Stimulated activated CD8-positive, alpha-beta memory T cell treated with anti-CD3 and anti-CD28 coated beads, Interleukin-4, amount 100 ng/mL, for 24 hours (primary cell): Measurements from ENCODE around the gene NPAS3.

Experiments
- DNase-seq: peaks from one replicate; pipeline ENCODE4 v3.0.0-alpha.2; 2020; ENCODE audit warnings: low read depth

The NPAS3 gene

DNA sequence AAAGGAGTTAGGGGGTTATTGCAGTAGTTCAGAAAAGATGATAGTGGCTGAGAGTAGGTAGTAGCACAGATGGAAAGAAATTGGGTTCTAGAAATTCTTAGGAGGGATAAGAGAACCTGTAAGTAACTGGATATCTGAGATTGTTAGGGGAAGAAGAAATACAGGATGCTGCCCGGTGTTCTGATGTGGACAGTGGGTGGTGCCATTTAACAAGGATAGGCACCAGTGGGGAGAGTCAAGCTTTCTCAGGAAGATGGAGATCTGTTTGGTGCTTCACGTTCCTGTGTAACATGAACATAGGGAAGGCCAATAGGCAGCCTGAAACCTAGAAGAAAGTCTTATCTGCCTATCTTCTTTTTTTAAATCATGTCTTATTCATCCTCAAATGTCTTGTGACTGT is 245.9 kb downstream of the NPAS3 start:
- no peak for DNase-seq

DNA sequence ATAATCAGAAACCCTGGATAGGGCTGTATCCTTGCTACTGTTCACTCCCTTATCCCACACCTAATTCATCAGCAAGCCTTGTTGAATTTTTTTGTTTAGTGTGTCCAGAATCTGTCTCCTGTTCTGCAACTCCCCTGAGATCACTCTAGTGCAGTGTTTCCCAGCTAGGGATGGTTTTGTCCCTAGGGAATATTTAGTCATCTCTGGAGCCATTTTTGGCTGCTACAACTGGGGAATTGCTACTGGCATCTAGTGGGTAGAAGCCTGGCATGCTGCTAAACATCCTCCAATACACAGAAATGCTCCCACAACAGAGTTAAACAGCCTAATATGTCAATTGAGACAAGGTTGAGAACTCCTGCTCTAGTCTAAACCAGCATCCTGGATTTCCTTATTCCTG is 248.0 kb downstream of the NPAS3 start:
- no peak for DNase-seq

DNA sequence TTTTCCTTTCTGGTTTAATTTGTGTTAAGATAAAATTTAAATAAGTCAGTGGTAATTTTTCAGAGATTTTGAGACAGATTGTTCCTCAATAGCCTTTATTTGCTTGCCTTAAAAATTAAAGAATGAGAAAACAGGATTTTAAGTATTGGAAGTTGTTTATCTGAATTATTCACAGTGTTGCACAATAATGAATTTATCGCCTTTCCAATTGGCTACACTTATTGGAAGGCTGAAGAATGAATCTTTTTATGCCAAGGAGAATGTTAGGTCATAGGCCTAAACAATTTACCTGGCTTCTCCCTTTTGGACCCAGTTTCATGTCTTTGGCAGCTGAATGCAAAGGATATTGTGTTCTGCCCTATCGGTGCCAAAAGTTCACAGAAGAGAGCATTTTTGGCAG is 250.2 kb downstream of the NPAS3 start:
- DNase-seq = no peak

DNA sequence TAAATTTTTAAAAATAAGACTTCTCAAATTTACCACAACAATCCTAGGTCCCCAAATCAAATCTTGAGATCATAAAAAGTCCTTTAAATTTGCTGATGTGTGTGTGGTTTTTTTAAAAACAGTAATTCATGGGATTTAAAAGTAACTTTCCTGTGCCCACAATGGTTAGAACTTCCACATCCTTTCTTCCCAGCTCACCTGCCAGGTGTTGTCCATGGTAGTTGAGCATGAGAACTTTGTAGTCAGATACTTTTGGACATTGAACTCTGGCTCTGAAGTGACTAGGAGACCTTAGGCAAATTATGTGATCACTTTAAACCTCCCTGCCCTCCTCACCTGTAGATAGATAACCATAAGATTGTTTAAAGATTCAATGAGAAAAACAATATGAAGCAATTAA is 253.2 kb downstream of the NPAS3 start:
- no peak for DNase-seq

DNA sequence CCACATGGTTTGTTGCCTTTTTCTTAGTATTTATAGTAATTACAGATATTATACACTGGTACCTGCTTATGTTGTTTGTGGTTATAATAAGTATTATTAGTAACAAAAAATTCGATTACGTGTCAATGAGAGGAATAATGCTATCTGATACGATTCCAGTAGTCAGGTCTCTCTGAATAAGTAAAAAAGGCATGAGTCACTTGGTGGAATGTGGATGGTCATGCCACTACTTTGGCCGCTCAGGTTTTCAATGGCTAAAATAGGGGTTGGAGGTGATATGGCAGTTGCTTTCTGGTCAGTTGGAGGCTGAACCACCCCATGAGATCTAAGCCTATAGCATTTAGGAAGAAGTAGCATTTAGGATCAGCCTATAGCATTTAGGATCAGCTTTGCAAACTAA is 255.9 kb downstream of the NPAS3 start:
- DNase-seq = no peak

DNA sequence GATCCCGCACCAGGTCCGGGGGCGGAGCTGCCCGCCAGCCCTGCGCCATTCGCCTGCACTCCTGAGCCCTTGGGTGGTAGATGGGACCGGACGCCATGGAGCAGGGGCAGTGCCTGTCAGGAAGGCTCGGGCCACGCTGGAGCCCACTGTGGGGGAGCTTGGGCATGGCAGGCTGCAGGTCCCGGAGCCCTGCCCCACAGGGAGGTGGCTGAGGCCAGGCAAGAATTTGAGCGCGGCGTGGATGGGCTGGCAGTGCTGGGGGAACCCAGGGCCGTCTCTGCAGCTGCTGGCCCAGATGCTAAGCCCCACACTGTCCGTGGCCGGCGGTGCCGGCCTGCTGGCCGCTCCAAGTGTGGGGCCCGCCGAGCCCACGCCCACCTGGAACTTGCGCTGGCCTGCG is 260.0 kb downstream of the NPAS3 start:
- no peak for DNase-seq

DNA sequence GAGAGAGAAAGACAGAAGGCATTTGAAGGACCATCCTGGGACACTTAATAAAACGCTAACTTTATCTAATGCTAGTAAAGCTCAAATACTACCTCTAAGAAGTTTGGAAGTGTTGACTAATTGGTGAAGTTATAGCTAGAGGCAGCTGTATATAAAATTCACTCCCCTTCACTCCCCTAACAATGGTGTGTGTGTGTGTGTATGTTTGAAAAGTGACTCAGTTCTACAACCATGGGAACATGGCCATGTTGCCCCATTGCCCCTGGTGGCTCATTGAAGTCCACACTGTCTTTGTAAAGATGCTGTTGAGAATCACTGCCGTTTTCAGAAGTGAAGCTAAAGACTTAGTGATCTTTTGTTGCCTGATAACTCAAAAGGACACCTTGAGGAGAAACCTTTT is 262.4 kb downstream of the NPAS3 start:
- no peak for DNase-seq

DNA sequence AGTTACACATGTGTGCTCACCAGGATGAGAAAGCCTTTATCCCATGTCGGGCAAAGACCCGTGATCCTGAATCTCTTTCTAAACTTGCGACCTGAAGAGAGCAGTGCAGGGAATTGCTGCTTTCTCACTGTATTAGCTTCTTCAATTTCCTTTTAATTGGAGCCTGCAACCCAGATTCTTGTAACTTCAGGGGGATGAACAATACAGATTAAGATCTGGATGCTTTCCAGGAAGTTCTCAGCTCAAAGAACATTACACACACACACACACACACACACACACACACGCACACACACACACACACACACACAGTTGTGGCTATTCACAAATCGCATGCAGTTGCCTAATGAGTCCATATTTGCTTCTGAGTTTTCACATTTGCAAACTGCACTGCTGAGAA is 268.3 kb downstream of the NPAS3 start:
- DNase-seq = no peak

DNA sequence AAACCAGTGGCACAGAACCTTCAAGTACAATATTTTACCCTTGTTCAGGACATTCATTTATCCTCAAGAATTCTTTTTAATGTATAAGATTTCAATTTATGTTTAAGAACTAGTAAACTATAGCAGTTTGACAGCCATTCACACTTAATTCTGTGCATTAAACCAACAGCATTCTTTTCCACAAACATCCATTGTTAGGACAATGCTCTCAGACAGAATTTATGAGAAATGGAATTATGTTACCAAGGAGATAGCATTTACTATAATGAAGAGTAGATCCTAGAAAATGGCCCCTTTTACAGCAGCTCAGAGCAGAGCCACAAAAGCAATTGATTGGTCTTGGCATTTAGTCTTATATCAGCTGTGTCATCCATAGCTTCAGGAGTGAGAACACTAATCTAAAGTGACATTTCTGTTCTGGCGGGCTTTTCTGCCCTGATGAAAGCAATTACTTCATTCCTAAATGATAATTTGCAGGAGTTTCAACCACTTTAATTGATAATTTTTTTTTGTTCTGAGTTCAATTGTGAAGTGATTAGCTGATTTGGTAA is 268.9 kb downstream of the NPAS3 start:
- DNase-seq = no peak

DNA sequence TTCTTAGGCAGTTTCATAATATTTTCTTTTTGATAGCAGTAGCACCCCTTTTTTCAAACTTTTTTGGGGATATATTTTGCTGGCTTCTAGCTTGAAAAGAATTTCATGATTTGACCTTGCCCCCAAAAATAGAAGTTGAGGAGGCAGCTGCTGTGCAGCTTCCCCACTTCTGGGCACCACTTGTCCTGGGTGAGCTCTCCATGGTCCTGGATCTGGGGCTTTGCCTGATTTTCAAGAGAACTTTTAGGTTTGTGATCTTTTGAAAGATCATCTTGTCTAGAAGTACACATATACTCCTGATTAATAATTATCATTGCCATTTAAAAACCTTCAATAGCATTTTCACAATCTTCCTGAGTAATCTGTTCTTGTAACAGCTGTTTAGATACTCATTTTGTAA is 271.6 kb downstream of the NPAS3 start:
- DNase-seq = no peak

DNA sequence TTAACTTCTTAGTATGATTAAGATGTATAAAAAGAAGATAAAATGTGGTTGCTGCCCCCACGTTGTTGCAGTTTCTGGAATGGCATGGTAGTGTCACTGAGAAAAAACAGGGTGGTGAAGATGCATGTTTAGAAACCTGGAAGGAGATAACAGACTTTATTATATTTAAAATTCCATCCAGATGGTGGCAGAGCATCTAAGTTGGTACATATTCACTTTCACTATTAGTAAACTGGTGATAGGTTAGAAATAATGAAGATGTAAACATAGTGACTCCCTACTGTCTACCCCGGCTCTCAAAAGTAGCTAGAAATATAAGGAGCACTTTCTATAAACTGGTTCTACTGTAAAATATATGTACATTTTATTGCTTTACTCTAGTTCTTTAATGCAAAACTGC is 279.3 kb downstream of the NPAS3 start:
- no peak for DNase-seq

DNA sequence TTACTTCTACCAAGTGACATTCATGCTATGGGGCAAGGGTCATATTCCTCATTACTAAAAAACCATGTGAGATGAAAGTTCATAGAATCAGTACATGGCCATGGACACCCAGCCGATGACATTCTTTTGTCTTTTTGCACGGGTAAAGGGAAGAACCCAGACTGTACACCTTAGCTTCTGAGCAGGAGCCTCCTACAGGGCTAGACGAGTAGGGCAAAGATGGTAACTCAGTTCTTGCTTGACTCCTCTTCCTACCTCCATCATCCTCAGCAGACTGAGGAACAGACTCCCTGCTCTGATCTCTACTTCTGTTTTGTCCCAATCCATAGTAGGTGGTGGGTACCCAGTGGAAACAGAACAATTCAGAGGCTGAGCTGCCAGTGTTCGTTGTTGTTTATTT is 281.3 kb downstream of the NPAS3 start:
- no peak for DNase-seq

DNA sequence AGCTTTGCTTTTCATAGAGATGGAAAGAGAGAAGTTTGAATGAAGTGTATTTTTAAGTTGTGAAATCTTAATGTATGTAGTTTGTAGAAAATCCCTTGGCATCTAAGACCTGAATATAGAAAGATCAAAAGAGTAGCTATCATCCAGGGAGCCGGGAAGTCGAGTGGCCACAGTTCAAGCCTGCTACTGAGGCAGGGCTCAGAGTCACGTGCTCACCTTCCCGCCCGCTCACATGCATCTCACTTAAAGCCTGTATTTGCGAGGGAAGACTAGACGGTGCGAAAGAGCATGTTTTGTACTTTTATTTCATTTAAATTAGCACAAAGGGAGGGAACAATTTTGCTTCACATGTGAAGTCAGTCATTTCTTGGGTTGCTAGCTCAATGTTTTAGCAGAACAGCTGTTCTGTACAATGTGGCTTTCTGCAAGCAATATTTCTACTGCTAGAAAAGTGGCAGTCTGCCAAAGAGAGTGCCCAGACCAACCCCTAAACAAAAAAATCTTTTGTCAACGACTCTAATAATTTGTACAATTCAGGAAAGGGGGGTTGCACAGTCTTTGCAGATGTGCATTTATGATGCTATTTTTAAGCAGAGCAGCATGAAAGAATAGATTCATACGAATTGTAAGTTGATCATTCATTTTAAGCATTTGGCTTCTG is 290.7 kb downstream of the NPAS3 start:
- no peak for DNase-seq

DNA sequence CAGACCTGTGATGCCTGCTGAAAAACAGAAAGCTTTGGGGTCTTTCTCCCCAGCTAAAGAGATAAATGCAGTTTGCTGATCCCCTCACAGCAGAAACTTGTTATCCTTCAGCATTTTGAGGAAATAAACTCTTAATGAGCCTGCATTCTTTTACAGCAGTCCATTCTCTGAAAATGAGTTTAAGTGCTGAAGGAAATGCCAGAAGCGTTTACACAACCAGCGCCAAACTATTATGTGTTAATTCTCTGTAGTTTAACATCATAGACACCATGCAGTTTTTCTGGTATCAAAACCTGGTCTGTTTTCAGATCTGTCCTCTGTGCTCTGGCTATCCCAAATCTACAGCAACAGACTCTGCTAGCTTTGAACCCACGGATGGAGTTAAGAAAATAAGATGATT is 291.3 kb downstream of the NPAS3 start:
- DNase-seq = no peak

DNA sequence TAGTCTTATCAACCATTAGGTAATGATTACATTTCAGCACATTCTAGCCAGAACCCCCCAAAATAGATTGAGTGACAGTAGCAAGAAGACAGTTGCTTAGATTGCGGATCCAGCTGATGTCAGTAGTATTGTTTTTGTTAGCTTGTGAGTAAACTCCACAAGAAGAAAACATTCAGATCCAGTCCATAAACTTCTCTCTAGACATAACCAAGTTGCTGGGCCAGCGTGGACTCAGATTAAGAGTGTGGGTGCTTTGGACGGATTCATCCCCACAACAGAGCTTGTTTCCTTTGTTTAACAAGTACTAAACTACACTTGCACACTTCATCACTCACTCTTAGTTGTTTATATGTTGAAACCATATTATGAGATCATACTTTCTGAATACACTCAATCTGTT is 293.4 kb downstream of the NPAS3 start:
- no peak for DNase-seq

DNA sequence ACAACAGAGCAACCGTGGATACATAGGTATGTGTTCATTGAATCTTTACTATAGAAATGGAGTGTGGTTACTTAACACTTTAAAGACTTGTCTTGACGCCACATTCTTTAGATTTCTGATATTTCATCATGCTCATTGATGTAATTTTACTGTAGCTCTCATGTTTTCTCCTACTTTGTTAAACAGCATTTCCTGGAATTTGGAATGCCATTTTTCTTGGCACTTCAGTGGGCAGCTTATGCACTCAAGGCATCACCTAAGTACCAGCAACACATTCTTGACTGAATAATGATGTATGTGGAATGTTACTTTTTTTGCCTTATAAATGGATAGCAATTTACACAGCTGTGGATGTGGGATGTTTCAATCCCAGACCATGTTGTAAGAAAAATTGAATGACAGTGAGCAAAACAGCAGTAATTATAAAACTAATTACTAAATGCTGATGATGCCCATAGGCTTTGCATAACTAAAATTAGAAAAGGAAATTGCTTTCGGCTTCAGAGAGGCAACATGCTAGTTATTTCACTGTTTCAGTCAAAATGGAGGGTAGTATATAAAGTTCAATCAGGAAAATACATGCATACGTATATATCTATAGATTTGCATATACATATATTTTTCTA is 298.5 kb downstream of the NPAS3 start:
- no peak for DNase-seq

DNA sequence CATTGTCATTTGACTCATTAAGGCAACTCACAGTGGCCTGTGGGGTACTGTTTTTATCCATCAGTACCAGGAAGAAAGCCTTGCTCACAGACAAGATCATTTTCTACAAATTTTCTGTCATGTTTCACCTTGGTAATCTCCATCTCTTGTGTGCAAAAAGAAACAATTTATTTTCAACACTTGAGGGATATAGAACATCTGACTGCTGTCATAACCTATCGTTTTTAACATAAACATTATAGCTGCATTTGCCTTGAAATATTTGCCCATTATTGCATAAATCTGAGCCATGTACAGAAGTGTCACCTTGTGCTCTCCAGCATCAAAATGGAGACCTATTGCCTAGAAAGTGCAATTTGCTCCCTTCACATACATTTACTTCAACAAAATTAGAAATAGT is 300.8 kb downstream of the NPAS3 start:
- no peak for DNase-seq

DNA sequence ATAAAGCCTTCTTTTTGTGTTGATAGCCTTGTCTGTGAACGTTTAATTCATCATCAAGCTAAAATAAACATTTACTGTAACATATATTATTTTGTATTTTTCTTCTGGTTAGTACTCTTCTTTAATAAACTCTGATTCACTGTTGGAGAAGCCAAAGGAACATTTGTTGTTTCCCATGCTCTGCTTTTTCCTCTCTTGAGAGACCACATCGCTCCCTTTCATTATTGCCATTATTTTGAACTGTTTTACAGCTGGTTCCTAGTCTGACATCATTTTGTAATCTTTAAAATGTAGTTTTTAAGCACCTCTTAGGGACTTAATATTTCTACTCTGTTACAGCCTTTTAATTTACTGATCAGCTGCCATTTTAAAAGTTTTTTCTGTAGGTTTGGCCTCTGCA is 301.8 kb downstream of the NPAS3 start:
- DNase-seq = no peak

DNA sequence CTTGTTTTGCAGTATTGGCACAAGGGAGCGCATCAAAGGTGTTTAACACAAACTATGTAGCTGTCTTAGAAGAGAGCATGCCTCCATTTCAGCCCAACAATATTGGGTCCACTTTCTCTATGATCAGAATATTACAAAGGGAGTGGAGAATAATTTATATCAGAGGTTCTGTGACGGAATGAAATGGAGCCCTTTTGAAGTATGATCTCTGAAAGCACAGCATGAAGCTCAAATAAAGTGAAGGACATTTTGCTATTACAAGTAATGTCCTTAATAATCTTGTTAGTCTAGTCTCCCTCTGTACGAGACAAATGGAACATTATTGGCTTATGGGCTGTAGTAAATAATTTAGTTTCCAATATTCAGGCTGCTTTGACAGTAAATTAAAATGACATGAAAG is 302.7 kb downstream of the NPAS3 start:
- no peak for DNase-seq

DNA sequence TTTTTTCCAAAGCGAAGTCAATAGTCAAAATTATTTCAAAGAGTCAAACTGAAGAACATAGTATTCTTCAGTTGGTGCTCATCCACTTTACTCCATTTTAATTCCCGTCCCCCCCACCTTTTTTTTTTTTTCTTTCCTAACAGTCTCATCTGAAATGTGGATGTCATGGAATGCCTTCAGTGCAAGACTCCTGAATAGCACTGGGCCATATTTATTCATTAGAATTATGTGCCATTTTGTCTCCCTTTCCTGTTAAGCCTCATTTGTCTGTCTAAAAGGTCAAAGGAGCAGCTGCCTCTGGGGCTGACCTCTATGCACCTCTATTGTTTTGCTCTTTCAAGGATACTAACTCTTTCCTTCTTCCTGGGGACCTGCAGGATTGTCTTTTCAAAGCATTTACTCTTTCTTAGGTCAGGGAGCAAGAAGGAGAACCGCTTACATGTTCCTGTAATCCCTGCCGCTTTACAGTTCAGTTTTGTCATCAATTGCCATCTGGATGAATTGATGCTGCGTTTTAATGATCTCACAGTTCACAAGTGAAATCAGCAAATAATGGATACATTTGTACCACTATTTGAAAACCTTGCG is 310.6 kb downstream of the NPAS3 start:
- DNase-seq = no peak

DNA sequence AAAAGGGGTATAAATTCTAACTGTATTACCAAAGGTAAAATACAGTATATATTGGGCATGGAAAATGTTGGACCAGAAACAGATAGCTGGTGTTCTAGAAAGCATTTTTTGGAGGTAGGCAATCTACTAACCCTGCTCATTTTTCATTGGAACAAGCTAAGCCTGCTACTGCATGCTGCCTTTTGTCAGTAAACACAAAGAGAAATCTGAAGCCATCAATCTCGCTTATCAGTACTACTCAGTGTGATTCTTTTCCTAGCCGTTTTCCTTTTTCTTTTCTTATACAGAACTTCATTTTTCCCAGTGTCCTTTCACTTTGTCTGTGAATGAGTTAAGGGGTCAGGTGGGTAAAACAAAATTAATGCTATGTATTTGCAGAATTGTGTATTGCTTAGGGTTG is 312.3 kb downstream of the NPAS3 start:
- DNase-seq = no peak

DNA sequence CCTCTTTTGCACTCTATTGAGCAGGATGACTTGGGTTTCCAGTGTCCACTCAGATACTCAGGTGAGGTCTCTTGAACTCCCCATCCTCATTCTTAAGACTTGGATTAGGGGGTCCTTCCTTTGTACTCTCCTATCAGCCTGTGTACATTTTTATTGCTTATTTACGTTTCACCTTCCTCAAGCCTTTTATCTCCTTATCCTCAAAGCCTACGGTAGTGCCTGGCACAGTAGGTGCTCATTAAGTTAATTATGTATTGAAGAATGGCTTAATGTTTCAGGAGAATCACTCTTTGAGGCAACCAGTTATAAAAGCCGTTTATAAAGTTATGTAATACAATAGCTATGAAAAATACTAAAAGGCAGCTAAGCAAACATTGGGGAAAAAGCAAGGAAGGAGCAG is 315.7 kb downstream of the NPAS3 start:
- DNase-seq = no peak

DNA sequence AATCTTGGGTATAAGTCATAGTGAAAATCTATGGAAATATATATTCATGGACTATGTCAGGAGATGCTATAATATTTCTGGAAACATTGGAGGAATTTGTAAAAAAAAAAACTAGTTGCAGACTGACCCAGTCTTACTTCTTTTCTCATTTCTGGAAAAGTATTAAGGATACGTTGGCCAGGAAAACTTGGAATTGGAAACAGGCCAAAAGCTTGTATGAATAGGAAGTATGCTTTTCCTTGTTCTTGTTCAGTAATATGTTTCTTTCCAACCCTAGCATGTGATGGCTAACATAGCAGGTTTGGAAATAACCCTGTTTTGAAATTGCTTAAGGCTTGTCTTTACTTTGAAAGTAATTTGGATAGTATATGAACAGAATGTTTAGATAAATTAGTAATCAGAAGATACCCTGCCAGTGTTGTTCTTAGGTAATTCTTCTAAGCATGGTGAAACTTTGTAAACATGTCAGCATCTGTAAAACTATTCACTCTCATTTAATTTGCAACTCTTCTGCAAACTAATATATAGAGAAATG is 316.2 kb downstream of the NPAS3 start:
- DNase-seq = no peak
